Epithelial cell of proximal tubule (primary cell): ENCODE data around the gene MYO1C. TPM values are rescaled to one million over a fixed set of nuclear protein-coding genes. Genes with fewer than 3 reads are reported as not detected.
"Not testable (repeated sequence)": the region's sequence is repeated elsewhere in the genome, so short reads cannot be mapped to it uniquely, and the experiment has no call there.

Source experiments
- DNase-seq: peaks from one replicate; pipeline ENCODE4 v3.0.0-alpha.2; 2011; ENCODE audit warnings: low read depth
- H3K4me3 ChIP-seq: 2 replicates; pipeline ENCODE4 v1.5.1; 2011; ENCODE audit warnings: low read depth, mild to moderate bottlenecking, low read length
- total RNA-seq: library from RNA; depleted of rRNA; stranded (reverse); fragments of >200 nt; gene quantifications from 2 replicates; pipeline ENCODE4 v1.2.3, GENCODE V29; 2015
- TF ChIP-seq, protein P1 (sequence below): conservative IDR thresholded peaks from 2 replicates; pipeline ENCODE4 v1.5.1; 2012; ENCODE audit warnings: low read depth, mild to moderate bottlenecking, low read length

The MYO1C gene
- total RNA-seq, 1 donor from 2014 or later = 94.7 TPM

DNA sequence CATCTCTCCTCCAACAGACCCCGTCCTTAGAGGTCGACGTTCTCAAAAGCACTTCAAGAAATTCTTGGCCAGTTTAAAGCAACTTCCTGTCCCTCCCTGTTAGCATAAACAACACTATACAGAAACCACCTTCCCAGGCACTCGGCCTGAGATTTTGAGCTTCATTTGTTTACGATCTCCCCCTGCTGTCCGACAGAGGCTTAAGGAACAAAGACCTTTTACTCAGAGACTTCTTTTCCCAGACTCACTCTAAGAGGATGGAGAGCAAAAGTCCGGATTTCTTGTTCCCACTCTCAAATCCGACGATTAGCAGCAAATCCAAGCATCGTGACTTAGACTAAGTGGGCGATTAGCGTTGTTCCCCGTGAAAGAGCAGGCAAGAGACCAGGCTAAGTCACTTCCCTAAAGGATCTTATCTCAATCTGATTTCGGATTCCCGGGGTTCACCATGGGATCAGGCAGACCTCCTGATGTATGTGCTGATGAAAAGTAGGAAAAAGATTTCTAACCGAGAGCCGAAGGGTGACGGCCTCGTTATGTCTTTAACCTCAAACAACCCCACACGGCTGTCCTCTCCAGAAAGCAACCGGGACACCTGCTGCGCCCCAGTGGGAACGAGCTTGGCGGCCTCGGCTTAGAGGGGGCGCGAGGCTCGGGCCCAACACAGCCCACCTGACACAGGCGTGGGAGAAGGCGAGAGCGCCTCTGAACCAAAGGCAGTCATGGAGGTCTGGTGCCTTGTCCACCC is 23.3 kb upstream of the MYO1C start:
- TF ChIP-seq, protein P1, sequence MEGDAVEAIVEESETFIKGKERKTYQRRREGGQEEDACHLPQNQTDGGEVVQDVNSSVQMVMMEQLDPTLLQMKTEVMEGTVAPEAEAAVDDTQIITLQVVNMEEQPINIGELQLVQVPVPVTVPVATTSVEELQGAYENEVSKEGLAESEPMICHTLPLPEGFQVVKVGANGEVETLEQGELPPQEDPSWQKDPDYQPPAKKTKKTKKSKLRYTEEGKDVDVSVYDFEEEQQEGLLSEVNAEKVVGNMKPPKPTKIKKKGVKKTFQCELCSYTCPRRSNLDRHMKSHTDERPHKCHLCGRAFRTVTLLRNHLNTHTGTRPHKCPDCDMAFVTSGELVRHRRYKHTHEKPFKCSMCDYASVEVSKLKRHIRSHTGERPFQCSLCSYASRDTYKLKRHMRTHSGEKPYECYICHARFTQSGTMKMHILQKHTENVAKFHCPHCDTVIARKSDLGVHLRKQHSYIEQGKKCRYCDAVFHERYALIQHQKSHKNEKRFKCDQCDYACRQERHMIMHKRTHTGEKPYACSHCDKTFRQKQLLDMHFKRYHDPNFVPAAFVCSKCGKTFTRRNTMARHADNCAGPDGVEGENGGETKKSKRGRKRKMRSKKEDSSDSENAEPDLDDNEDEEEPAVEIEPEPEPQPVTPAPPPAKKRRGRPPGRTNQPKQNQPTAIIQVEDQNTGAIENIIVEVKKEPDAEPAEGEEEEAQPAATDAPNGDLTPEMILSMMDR = peak; percentile 78
- peak overlapping the region; percentile 94 for H3K4me3 ChIP-seq
- peak; percentile 59 for DNase-seq

DNA sequence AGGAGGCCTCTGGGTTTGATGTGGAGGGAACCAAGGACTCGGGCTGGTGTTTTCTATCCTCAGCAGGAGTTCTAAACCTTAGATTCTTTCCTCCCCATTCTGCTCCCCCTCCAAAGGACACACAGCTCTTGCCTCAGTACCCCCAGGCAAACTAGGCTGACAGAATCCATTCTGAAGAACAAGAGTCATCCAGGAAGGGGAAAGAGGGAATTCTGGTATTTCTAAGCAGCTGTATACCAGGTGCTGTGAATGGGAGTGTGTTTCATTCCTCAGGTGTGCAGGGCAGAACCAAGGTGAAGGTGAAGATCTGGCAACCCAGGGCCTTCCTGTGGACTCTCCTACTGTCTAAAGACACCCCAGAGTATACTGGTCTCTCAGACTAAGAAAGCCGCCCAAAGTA is 19.9 kb upstream of the MYO1C start:
- no peak overlapping the region for H3K4me3 ChIP-seq
- DNase-seq = no peak
- TF ChIP-seq, protein P1 = no peak

DNA sequence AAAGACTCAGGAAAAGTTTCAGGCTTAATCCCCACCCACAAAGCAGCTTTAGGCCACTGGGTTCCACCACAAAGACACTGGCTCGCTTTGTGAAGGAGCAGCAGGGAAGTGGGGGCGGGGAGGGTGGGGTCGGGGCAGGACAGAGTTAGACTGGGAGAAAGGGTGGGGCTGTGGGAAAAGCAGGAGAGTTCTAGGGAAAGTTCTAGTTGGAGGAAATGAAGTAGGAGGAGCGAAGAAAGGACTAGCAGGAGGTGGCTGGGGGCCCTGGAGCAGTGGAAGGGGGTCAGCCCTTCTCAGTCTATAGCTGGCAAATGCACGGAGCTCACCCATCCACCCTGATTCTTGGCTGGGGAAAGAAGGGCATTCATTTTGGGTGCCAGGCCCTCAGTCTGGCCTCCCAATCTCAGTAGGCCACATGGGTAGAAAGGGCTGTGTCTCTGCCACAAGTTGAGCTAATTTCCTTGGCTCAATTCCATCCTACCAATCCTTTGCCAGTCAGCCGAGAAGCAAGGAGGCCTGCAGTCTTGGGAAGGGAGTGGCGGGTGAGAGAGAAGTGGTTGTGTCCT is 19.4 kb upstream of the MYO1C start:
- TF ChIP-seq, protein P1 = no peak
- H3K4me3 ChIP-seq = no peak overlapping the region
- peak; percentile 23 for DNase-seq

DNA sequence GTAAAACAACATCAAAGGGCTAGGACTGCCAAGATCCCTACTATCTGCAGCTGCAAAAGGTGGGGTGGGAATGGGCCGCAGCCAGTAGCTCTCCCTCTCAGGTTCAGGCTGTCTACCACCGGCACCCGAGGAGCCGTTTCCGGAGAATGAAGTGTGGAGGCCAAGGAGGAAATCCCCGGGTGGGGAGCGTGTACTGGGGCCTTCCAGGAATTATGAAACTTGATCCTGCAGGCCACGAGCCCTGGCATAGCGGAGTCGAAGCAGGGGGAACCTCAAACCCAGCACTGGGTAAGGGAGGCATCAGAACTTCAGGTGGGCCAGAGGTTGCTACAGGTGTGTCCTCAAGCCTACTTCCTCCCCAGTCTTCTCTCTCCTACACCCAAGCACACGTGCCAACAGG is 18.8 kb upstream of the MYO1C start:
- TF ChIP-seq, protein P1 = no peak
- DNase-seq = no peak

DNA sequence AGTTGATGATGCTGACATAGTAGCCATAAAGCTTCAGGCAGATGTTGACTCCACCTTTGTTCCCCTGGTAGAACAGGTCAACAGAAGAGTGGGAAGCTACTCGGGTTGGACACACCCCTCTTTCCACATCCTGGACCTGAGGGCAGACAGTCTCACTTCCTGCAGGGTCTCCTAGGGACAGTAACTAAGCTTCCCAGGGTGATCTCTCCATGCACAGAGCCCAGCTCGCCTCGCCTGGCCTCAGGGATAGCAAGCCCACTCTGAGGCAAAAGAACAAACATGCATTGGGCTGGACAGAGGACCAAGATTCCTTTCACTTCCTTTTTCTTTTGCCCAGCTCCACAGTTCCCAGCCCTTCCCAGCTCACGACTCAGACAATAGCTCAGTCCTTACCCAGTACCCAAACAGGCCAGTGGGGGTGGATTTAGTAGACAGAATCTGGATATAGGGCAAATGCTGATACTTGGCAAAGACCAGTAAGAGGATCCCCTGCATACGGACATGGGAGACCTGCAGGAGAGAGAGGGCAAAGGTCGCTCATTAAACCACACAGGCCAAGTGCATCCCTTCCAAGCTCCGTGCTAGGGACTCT is 16.9 kb upstream of the MYO1C start:
- TF ChIP-seq, protein P1 = no peak
- H3K4me3 ChIP-seq = no peak overlapping the region
- DNase-seq = no peak

More for the DNA sequence above, 18.8 kb upstream of the MYO1C start:
- no peak overlapping the region for H3K4me3 ChIP-seq

DNA sequence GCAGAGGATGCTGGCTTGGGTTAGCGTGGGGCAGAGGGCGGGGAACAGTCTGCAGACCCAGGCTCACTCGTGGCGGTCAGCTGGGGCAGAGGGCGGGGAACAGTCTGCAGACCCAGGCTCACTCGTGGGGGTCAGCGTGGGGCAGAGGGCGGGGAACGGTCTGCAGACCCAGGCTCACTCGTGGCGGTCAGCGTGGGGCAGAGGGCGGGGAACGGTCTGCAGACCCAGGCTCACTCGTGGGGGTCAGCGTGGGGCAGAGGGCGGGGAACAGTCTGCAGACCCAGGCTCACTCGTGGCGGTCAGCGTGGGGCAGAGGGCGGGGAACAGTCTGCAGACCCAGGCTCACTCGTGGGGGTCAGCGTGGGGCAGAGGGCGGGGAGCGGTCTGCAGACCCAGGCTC is 16.2 kb upstream of the MYO1C start:
- not testable (repeated sequence) for H3K4me3 ChIP-seq, DNase-seq

DNA sequence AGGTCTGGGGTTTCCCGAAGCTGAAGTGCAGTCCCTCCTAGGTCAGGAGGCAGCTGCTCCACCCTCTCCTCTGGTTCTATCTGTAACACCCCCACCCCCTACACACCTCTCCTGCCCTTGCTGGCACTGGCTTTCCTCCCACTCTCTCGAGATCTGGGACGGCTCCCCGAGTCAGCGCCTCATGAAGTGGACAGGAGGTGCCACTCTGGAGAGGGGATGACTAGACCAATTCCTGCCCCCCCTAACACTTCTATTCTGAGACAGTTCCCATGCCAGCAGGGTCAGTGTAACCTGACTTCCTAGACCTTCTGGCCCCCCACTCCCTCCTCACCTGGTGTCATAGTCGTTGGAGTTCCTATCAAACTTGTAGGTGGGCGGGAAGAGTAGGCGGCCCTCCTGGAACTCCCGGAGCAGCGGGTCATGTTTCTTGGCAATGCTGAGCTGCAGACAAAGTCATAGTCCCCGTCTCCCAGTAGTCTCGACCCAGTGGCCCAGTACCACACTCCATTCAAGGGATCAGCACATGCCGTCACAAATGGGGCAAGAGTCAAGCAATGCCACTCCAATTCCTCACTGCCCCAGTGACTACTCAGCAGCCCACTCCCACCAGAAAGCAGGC is 14.3 kb upstream of the MYO1C start:
- TF ChIP-seq, protein P1 = no peak
- no peak for DNase-seq
- no peak overlapping the region for H3K4me3 ChIP-seq
